ENCODE measurements around the gene ANKRD52.
A peak's percentile ranks its signal among the peaks of the same experiment; 100 is the strongest.
"Not testable (repeated sequence)": the region's sequence is repeated elsewhere in the genome, so short reads cannot be mapped to it uniquely, and the experiment has no call there.

Gene ANKRD52

DNA sequence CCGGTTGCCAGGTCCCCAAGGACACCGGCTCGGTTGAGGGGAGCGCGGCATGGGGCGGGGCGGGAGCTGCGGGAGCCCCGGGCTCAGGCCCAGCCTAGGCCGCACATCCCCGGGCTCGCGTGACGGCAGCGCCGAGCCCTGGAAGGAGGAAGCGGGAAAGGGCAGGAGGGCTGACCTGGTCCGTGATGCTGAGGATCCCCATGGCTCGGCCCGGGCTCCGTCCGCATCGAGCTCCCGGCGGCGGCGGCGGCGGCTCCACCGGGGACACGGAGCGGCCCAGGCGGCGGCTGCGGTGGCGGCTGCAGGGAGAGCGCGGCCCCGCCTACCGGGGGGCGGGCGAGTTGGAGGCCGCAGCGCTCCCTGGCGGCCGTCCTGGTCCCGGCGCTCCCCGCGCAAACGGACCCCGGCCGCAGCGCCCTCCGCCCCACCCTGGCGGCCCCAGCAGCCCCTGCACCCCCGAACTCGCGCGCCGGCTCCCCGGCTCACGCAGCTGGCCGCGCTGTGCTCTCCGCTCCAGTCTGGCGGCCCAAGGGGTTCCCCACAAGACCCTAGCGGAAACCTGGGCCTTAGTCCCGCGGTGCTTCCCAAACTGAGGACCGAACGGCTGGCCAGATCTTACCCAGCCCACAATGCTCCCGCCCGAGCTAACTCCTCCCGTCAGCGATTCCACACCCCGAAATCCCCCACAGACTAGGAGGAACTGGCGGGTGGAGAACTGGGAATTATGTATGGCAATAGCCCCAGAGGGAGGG, at the start of gene ANKRD52:
Gene ANKRD52 (minus strand): TSS at position 317 of the 752 bp plus-strand sequence. CDS start 115 bp downstream, at position 202.
- DNase-seq (peak; percentile 88), ATAC-seq (peak; percentile 95)

GRCh38 chr12:56307221-56307965, 49.2 kb upstream of the ANKRD52 start:
- DNase-seq, result no peak
- no peak for ATAC-seq

DNA sequence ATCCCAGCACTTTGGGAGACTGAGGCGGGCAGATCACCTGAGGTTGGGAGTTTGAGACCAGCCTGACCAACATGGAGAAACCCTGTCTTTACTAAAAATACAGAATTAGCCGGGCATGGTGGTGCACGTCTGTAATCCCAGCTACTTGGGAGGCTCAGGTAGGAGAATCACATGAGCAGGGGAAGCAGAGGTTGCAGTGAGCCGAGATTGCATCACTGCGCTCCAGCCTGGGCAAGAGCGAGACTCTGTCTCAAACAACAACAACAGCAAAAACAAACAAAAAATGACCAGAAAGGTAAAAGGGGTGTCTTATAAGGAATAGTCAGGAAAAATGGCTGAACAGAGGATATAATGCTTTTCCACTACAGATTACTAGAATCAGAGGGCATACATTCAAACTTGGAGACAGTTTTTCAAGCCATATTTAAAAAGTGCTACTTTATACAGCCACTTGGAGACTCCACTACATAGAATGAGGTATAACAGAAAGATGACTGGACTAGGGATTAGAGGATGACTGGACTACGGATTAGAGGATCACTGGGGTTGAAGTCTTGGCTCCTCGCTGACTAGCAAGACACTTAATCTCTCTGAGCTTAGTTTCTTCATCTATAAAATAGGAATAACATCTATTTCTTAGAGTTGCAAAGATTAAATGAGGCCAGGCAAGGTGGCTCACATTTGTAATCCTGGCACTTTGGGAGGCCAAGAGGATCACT, 46.8 kb upstream of the ANKRD52 start:
- no peak for DNase-seq
- ATAC-seq, result no peak

DNA sequence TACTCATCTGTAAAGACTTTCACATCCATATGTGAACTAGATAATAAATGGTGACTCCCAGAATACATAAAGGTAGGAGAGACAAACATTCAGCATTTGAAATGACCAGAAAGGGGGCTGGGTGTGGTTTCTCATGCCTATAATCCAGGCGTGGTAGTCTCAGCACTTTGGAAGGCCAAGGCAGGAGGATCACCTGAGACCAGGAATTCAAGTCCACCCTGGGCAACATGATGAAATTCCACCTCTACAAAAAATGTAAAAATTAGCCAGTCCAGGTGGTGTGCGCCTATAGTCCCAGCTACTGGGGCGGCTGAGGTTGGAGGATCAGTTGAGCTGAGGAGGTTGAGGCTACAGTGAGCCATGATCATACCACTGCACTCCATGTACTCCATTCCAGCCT, 46.1 kb upstream of the ANKRD52 start:
- no peak for ATAC-seq
- DNase-seq, result no peak

- no peak for DNase-seq
- no peak for ATAC-seq
Measured at GRCh38 chr12:56300644-56301464, 42.7 kb upstream of the ANKRD52 start.

- ATAC-seq (peak; percentile 97), DNase-seq (peak; percentile 99)
Measured at GRCh38 chr12:56299853-56300643, 41.9 kb upstream of the ANKRD52 start, which contains the start of gene CS. CS (minus strand) TSS chr12:56300330; CDS start chr12:56300201, 129 bp downstream.

DNA sequence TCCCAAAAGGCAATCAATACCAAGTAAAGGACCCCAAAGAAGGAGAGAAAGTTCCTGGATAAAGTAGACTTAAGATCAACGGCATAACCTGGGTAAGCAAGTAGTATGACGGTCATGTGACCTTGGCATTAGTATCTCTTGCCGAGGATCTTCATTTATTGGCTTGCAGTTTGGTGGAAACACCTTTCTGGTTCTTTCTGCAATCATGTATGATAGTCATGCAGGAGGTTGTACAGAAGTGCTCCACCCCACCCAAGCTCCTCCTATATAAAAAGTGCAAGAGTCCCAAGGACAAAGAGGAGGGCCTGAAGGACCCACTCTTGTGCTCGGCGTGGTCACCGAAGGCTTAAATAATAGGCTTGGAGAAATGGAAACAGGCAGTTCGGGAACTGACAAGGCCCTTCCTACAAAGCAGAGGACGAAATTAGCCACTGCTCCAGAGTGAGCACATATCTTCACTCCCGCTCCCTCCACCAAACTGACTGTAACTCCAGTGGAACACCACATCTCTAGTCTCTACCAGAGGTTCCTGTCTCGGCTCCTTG, 41.2 kb upstream of the ANKRD52 start:
- ATAC-seq, result no peak
- DNase-seq, result no peak

- DNase-seq (no peak), ATAC-seq (no peak)
Measured at GRCh38 chr12:56298828-56299227, 40.6 kb upstream of the ANKRD52 start.

- ATAC-seq, result no peak
Measured at GRCh38 chr12:56297400-56297799, 39.2 kb upstream of the ANKRD52 start.

GRCh38 chr12:56296295-56296694, 38.1 kb upstream of the ANKRD52 start:
- ATAC-seq (no peak), DNase-seq (no peak)

More at GRCh38 chr12:56297400-56297799, 39.2 kb upstream of the ANKRD52 start:
- DNase-seq, result no peak

DNA sequence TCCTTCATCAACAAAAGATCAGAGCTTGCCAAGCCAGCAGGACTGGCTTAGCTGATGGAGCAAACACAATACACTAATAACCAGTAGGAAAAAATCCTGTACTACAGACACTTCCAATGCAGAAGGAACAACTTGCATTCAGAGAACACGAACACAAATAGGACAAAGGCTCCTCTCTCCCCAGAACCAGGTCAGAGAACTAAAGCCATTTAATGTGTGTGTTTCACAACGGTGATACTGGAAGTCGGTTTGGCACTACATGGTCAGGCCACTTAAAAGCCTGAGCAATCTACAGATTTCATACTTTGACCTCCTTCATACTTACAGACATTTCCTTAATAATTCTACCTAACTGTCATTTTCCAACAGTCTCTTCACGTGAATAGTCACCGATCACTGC, 35.6 kb upstream of the ANKRD52 start:
- no peak for DNase-seq
- ATAC-seq, result no peak

- no peak for DNase-seq
- no peak for ATAC-seq
Measured at GRCh38 chr12:56288705-56289387, 30.7 kb upstream of the ANKRD52 start.

GRCh38 chr12:56286044-56286830, 28.1 kb upstream of the ANKRD52 start:
- no peak for DNase-seq
- ATAC-seq, result no peak

DNA sequence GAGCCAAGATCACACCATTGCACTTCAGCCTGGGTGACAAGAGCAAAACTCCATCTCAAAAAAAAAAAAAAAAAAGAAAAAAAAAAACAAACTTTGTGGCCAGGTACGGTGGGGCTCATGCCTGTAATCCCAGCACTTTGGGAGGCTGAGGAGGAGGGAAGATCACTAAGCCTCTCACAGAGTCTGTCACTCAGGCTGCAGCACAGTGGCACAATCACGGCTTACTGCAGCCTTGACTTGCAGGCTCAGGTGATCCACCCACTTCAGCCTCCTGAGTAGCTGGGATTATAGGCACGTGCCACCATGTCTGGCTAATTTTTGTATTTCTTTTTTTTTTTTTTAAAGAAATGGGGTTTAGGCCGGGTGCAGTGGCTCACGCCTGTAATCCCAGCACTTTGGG, 26.1 kb upstream of the ANKRD52 start:
- not testable (repeated sequence) for DNase-seq, ATAC-seq

- ATAC-seq (no peak), DNase-seq (no peak)
Measured at GRCh38 chr12:56282579-56282978, 24.4 kb upstream of the ANKRD52 start.

DNA sequence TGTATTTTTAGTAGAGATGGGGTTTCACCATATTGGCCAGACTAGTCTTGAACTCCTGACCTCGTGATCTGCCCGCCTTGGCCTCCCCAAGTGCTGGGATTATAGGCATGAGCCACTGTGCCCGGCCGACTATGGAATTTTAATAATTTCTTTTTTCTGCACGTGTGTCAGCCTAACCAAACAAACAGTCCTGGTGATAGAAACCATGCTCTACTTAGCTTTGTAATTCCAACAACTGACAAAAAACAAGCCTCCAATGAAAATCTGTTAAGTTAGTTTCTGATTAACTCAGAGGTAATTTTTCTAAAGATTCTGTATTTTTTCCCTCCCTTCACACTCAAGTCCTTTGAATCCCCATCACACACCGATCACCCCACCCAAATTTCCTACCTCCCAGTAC, 23.8 kb upstream of the ANKRD52 start:
- no peak for ATAC-seq

GRCh38 chr12:56280849-56281248, 22.7 kb upstream of the ANKRD52 start:
- DNase-seq, result no peak
- no peak for ATAC-seq

More for the DNA sequence above, 23.8 kb upstream of the ANKRD52 start:
- DNase-seq, result no peak

GRCh38 chr12:56278905-56279304, 20.7 kb upstream of the ANKRD52 start:
- ATAC-seq (no peak), DNase-seq (no peak)

- ATAC-seq (no peak), DNase-seq (no peak)
Measured at GRCh38 chr12:56274299-56274698, 16.1 kb upstream of the ANKRD52 start.
